Lung microvascular endothelial cell (primary cell): Measurements from ENCODE around the gene TBRG4. TPM values are rescaled to one million over a fixed set of nuclear protein-coding genes. Genes with fewer than 3 reads are reported as not detected.
"Not testable (repeated sequence)": the region's sequence is repeated elsewhere in the genome, so short reads cannot be mapped to it uniquely, and the experiment has no call there.

Source experiments
- DNase-seq, 2 donors: peaks; one replicate each; pipeline versions ENCODE4 v3.0.0 to v3.0.0-alpha.2; 2010; ENCODE audit warnings: low read depth in 2 of 2
- total RNA-seq: library from RNA; depleted of rRNA; stranded (reverse); fragments of >200 nt; gene quantifications from 2 replicates; pipeline ENCODE4 v1.2.1, GENCODE V29; 2014

Gene TBRG4
- total RNA-seq = 37.0 and 46.8 TPM in 2 replicates

- DNase-seq = peak; percentile 95 to 96
These were observed at the start of gene TBRG4 for GRCh38 chr7:45111298-45112223. Gene TBRG4, minus strand, starts transcription at chr7:45111697. Its CDS starts 2,460 bp downstream, at chr7:45109237.

GRCh38 chr7:45161138-45161537 lies 49.6 kb upstream of the TBRG4 start:
- no peak for DNase-seq

GRCh38 chr7:45160417-45160881 lies 49.0 kb upstream of the TBRG4 start:
- no peak for DNase-seq

- no peak for DNase-seq
These were observed 47.8 kb upstream of the TBRG4 start for GRCh38 chr7:45159296-45159695.

- no peak for DNase-seq
These were observed 47.0 kb upstream of the TBRG4 start for GRCh38 chr7:45158471-45158870.

- DNase-seq = peak in 1 of 2 donors; percentile 29
These were observed 46.3 kb upstream of the TBRG4 start, which contains the start of gene RAMP3 for GRCh38 chr7:45157653-45158401. Gene RAMP3, plus strand, starts transcription at chr7:45157791. Its CDS starts 38 bp downstream, at chr7:45157829.

- no peak for DNase-seq
These were observed 45.8 kb upstream of the TBRG4 start for GRCh38 chr7:45157286-45157652.

GRCh38 chr7:45156516-45157272 lies 45.2 kb upstream of the TBRG4 start:
- DNase-seq = no peak

- no peak for DNase-seq
These were observed 44.4 kb upstream of the TBRG4 start for GRCh38 chr7:45155941-45156340.

- DNase-seq = no peak
These were observed 43.9 kb upstream of the TBRG4 start for GRCh38 chr7:45155357-45155900.

GRCh38 chr7:45153861-45154260 lies 42.4 kb upstream of the TBRG4 start:
- DNase-seq = not testable (repeated sequence)

- DNase-seq = peak in 1 of 2 donors; percentile 77
These were observed 41.7 kb upstream of the TBRG4 start for GRCh38 chr7:45153233-45153632.

GRCh38 chr7:45151967-45152366 lies 40.5 kb upstream of the TBRG4 start:
- DNase-seq = no peak

GRCh38 chr7:45151131-45151684 lies 39.7 kb upstream of the TBRG4 start:
- no peak for DNase-seq

GRCh38 chr7:45150199-45150598 lies 38.7 kb upstream of the TBRG4 start:
- no peak for DNase-seq

GRCh38 chr7:45149606-45150005 lies 38.1 kb upstream of the TBRG4 start:
- DNase-seq = no peak

GRCh38 chr7:45148653-45148973 lies 37.1 kb upstream of the TBRG4 start:
- no peak for DNase-seq

- no peak for DNase-seq
These were observed 36.6 kb upstream of the TBRG4 start for GRCh38 chr7:45147858-45148652.

GRCh38 chr7:45146531-45147379 lies 35.3 kb upstream of the TBRG4 start:
- DNase-seq = no peak
